ENCODE results near the gene LARP4B. TPM values are rescaled to one million over a fixed set of nuclear protein-coding genes. Genes with fewer than 3 reads are reported as not detected.

Gene LARP4B
- total and polyA plus RNA-seq, 2 of the 13 experiments (the other 11 are each of a cell fraction or from before 2014, with no cell fraction given) = 19.5 to 30.2 TPM

DNA sequence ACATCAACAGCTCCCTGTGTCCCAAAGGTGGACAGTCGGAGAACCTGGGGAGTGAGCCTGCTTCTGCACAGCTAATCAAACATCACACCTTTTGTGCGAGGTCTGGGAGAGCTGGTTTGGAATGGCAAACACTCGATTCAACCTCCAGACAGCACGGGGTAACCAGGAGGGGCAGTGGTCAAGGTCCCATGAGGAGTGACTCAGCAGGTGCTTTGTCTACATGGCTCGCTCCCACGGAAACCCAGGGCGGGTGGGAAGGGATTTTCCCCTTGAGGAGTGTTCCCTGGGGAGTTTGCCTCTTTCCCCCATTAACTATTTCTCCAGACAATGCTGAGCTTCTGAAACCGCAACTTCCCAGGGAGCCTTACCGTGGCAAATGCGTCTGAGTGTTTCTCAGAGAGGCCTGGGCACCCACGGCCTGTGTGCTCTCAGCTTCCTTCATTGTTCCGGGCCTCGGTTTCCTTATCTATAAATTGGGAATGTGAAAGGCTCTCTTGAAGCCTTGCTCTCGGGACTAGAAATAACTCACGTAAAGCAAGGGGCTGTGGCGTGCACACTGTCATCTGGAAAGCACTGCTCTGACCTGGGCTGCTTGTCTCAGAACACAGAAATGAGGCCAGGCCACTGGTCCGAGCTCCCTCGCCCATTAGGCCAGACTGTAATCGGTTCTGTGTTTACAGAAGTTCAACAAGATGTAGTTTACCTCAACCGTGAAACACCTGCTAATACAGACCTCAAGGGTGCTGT lies 42.7 kb upstream of the LARP4B start (continued):
- TF ChIP-seq, protein P1, sequence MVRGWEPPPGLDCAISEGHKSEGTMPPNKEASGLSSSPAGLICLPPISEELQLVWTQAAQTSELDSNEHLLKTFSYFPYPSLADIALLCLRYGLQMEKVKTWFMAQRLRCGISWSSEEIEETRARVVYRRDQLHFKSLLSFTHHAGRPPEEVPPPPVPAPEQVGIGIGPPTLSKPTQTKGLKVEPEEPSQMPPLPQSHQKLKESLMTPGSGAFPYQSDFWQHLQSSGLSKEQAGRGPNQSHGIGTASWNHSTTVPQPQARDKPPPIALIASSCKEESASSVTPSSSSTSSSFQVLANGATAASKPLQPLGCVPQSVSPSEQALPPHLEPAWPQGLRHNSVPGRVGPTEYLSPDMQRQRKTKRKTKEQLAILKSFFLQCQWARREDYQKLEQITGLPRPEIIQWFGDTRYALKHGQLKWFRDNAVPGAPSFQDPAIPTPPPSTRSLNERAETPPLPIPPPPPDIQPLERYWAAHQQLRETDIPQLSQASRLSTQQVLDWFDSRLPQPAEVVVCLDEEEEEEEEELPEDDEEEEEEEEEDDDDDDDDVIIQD (CRISPR knock-in tag; IDR thresholded peaks at IDR 0.05; ENCODE audit: low read depth) = no peak
- TF ChIP-seq SALL2 (CRISPR knock-in tag; IDR thresholded peaks at IDR 0.05) = no peak
- no peak for TF ChIP-seq ZNF496 (CRISPR knock-in tag; IDR thresholded peaks at IDR 0.05; ENCODE audit: insufficient replicate concordance)
- TF ChIP-seq RORA (CRISPR knock-in tag; IDR thresholded peaks at IDR 0.05) = no peak
- no peak for TF ChIP-seq PAF1 (CRISPR knock-in tag; IDR thresholded peaks at IDR 0.05)
- TF ChIP-seq MED1 (CRISPR knock-in tag; IDR thresholded peaks at IDR 0.05) = peak; percentile 69; the same call in 1 of the 2 replicates
- no peak for TF ChIP-seq TAF15 (IDR thresholded peaks at IDR 0.05; ENCODE audit: low read depth, low read length, poor library complexity, severe bottlenecking)
- TF ChIP-seq, protein P2, sequence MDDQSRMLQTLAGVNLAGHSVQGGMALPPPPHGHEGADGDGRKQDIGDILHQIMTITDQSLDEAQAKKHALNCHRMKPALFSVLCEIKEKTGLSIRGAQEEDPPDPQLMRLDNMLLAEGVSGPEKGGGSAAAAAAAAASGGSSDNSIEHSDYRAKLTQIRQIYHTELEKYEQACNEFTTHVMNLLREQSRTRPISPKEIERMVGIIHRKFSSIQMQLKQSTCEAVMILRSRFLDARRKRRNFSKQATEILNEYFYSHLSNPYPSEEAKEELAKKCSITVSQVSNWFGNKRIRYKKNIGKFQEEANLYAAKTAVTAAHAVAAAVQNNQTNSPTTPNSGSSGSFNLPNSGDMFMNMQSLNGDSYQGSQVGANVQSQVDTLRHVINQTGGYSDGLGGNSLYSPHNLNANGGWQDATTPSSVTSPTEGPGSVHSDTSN (CRISPR knock-in tag; IDR thresholded peaks at IDR 0.05; ENCODE audit: borderline replicate concordance) = no peak
- no peak for TF ChIP-seq ZNF720 (CRISPR knock-in tag; IDR thresholded peaks at IDR 0.05)
- TF ChIP-seq RNF2 (conservative IDR thresholded peaks at IDR 0.05; ENCODE audit: low read depth) = peak; percentile 78
- no peak for TF ChIP-seq ZNF256 (CRISPR knock-in tag; conservative IDR thresholded peaks at IDR 0.05)
- TF ChIP-seq, protein P3, sequence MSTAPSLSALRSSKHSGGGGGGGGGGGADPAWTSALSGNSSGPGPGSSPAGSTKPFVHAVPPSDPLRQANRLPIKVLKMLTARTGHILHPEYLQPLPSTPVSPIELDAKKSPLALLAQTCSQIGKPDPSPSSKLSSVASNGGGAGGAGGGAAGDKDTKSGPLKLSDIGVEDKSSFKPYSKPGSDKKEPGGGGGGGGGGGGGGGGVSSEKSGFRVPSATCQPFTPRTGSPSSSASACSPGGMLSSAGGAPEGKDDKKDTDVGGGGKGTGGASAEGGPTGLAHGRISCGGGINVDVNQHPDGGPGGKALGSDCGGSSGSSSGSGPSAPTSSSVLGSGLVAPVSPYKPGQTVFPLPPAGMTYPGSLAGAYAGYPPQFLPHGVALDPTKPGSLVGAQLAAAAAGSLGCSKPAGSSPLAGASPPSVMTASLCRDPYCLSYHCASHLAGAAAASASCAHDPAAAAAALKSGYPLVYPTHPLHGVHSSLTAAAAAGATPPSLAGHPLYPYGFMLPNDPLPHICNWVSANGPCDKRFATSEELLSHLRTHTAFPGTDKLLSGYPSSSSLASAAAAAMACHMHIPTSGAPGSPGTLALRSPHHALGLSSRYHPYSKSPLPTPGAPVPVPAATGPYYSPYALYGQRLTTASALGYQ (CRISPR knock-in tag; IDR thresholded peaks at IDR 0.05) = no peak
- no peak for TF ChIP-seq ZNF282 (IDR thresholded peaks at IDR 0.05; ENCODE audit: partially characterized antibody)
- peak; percentile 94 for TF ChIP-seq NFE2L2 (IDR thresholded peaks at IDR 0.05; ENCODE audit: low read length)
- no peak for TF ChIP-seq HMGA1 (CRISPR knock-in tag; conservative IDR thresholded peaks at IDR 0.05)
- peak; percentile 93 for TF ChIP-seq BCL6 (CRISPR knock-in tag; IDR thresholded peaks at IDR 0.05)
- TF ChIP-seq, protein P4, sequence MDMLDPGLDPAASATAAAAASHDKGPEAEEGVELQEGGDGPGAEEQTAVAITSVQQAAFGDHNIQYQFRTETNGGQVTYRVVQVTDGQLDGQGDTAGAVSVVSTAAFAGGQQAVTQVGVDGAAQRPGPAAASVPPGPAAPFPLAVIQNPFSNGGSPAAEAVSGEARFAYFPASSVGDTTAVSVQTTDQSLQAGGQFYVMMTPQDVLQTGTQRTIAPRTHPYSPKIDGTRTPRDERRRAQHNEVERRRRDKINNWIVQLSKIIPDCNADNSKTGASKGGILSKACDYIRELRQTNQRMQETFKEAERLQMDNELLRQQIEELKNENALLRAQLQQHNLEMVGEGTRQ (IDR thresholded peaks at IDR 0.05; ENCODE audit: low read depth, low read length) = no peak
- TF ChIP-seq, protein P4 (CRISPR knock-in tag; IDR thresholded peaks at IDR 0.05; ENCODE audit: borderline replicate concordance) = no peak
- TF ChIP-seq SAFB2 (CRISPR knock-in tag; IDR thresholded peaks at IDR 0.05; ENCODE audit: borderline replicate concordance, low read depth) = no peak
- TF ChIP-seq, protein P5, sequence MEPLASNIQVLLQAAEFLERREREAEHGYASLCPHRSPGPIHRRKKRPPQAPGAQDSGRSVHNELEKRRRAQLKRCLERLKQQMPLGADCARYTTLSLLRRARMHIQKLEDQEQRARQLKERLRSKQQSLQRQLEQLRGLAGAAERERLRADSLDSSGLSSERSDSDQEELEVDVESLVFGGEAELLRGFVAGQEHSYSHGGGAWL (CRISPR knock-in tag; IDR thresholded peaks at IDR 0.05) = no peak
- TF ChIP-seq DNMT3B (CRISPR knock-in tag; conservative IDR thresholded peaks at IDR 0.05) = no peak
- no peak for TF ChIP-seq EEA1 (CRISPR knock-in tag; IDR thresholded peaks at IDR 0.05; ENCODE audit: borderline replicate concordance)
- TF ChIP-seq ZNF160 (CRISPR knock-in tag; IDR thresholded peaks at IDR 0.05) = no peak
